AG20443 (cell line): ENCODE results near the gene NFATC1.
A peak's percentile ranks its signal among the peaks of the same experiment; 100 is the strongest.
"Not testable (repeated sequence)": the region's sequence is repeated elsewhere in the genome, so short reads cannot be mapped to it uniquely, and the experiment has no call there.

Experiments used
- DNase-seq: peaks from one replicate; pipeline ENCODE4 v3.0.0; 2012; ENCODE audit warnings: low spot score, mixed read lengths

The NFATC1 gene

GRCh38 chr18:79490626-79491041, 94.9 kb downstream of the NFATC1 start:
- DNase-seq = no peak

- DNase-seq = no peak
Measured at GRCh38 chr18:79491081-79491551, 95.4 kb downstream of the NFATC1 start.

- no peak for DNase-seq
Measured at GRCh38 chr18:79493211-79493800, 97.6 kb downstream of the NFATC1 start.

- DNase-seq = no peak
Measured at GRCh38 chr18:79493801-79494211, 98.1 kb downstream of the NFATC1 start.

- no peak for DNase-seq
Measured at GRCh38 chr18:79494936-79495335, 99.2 kb downstream of the NFATC1 start.

- no peak for DNase-seq
Measured at GRCh38 chr18:79495591-79496071, 99.9 kb downstream of the NFATC1 start.

GRCh38 chr18:79496237-79496977, 100.7 kb downstream of the NFATC1 start:
- no peak for DNase-seq

- no peak for DNase-seq
Measured at GRCh38 chr18:79496978-79497637, 101.4 kb downstream of the NFATC1 start.

GRCh38 chr18:79497638-79498081, 101.9 kb downstream of the NFATC1 start:
- DNase-seq = no peak

GRCh38 chr18:79498662-79499061, 102.9 kb downstream of the NFATC1 start:
- DNase-seq = no peak

- no peak for DNase-seq
Measured at GRCh38 chr18:79501006-79501405, 105.3 kb downstream of the NFATC1 start.

- DNase-seq = no peak
Measured at GRCh38 chr18:79502782-79503181, 107.1 kb downstream of the NFATC1 start.

GRCh38 chr18:79503406-79503805, 107.7 kb downstream of the NFATC1 start:
- no peak for DNase-seq

GRCh38 chr18:79504034-79504433, 108.3 kb downstream of the NFATC1 start:
- no peak for DNase-seq

- not testable (repeated sequence) for DNase-seq
Measured at GRCh38 chr18:79504495-79504894, 108.8 kb downstream of the NFATC1 start.

- not testable (repeated sequence) for DNase-seq
Measured at GRCh38 chr18:79505465-79505864, 109.7 kb downstream of the NFATC1 start.

GRCh38 chr18:79506191-79507075, 110.7 kb downstream of the NFATC1 start:
- DNase-seq = peak; percentile 59

GRCh38 chr18:79507076-79507545, 111.4 kb downstream of the NFATC1 start:
- DNase-seq = peak; percentile 91

- peak; percentile 91 for DNase-seq
Measured at GRCh38 chr18:79507546-79508480, 112.1 kb downstream of the NFATC1 start.
